ENCODE data around the gene SRGAP1.

DNA sequence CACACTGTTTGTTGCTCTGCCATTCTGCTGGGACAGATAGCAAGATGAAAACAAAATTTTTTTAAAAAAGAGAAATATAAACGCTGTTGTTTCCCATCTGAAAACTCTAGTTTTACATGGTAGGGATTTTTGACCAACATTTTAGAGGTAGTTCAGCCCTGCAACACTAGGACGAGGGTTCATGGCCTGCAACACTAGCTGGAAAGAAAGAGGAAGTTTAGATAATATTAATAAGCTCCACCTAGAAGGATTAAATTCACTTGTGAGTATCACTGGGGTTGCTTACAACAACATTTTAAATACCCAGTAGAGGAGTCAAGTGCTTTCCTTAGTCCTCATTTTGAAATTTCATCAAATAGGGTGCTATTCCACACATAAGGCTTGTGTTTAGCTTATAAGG lies 68.2 kb downstream of the SRGAP1 start:
- no peak for TF ChIP-seq POLR2A (IDR thresholded peaks at IDR 0.05)
- TF ChIP-seq CTCF (IDR thresholded peaks at IDR 0.05), result no peak
- TF ChIP-seq EP300 (IDR thresholded peaks at IDR 0.05), result no peak
